ENCODE data around the gene NUCKS1. TPM values are rescaled to one million over a fixed set of nuclear protein-coding genes. Genes with fewer than 3 reads are reported as not detected.

Gene NUCKS1
- total RNA-seq, 4 donors from 2014 or later, result 48.7 to 73.0 (median 60.3) TPM

DNA sequence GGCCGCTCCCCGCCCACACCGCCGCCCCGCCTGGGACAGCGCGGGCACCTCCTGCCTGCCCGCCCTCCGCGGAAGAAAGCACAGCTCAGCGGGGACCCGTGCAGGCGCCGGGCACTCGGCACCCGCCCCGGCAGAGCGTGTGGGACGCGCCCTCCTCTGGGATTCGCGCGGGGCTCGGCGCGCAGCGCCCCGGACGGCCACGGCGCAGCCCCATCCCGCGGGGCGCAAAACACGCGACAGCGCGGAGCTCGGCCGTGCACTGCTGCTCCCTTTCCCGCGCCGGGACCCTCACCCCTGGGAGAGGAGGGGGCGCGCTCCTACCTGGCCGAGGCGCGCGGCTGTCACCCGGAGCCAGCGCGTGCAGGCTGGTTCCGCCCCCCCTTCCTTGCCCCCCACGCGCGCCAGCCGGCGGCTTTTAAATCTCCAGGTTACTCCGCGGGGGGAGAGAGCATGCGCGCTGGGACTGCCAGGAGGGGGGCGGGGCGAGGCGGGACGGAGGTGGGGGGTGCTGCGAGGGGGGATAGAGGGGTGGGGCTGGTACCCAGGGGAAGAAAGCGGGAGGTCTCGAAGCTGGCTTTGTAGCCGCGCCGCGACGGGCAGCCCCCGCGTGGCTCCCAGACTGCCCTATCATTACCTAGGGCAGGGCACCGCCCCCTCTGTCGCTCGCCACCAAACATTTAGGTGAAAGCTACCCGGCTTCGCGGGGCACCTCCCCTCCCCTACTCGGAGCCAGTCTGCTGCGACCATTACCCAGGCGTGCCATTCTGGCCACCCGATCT is 69.7 kb downstream of the NUCKS1 start, which contains the start of gene SLC45A3:
TSS of gene SLC45A3 (minus strand) at position 437 of the 779 bp plus-strand sequence. CDS start 15,853 bp downstream, outside the sequence.
- 4% methylated on average over 31 of the region's 86 CpGs for WGBS
- TF ChIP-seq POLR2A (IDR thresholded peaks at IDR 0.05) (no peak), EP300 (IDR thresholded peaks at IDR 0.05) (no peak), POLR2AphosphoS5 (IDR thresholded peaks at IDR 0.05) (no peak)
- TF ChIP-seq, protein P1, sequence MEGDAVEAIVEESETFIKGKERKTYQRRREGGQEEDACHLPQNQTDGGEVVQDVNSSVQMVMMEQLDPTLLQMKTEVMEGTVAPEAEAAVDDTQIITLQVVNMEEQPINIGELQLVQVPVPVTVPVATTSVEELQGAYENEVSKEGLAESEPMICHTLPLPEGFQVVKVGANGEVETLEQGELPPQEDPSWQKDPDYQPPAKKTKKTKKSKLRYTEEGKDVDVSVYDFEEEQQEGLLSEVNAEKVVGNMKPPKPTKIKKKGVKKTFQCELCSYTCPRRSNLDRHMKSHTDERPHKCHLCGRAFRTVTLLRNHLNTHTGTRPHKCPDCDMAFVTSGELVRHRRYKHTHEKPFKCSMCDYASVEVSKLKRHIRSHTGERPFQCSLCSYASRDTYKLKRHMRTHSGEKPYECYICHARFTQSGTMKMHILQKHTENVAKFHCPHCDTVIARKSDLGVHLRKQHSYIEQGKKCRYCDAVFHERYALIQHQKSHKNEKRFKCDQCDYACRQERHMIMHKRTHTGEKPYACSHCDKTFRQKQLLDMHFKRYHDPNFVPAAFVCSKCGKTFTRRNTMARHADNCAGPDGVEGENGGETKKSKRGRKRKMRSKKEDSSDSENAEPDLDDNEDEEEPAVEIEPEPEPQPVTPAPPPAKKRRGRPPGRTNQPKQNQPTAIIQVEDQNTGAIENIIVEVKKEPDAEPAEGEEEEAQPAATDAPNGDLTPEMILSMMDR (IDR thresholded peaks at IDR 0.05), result no peak
- peak within 1 kb of the TSS; percentile 84 for H3K4me3 ChIP-seq
- no peaks in the 10 kb centered on the region for H3K9me3 ChIP-seq
- H3K27ac ChIP-seq, result peak within 1 kb of the TSS; percentile 51
- H3K27me3 ChIP-seq, result no peaks in the 10 kb centered on the region
- H3K4me1 ChIP-seq, result peaks cover 31% of the 10 kb centered on the region
- H3K36me3 ChIP-seq, result no peaks in the 10 kb centered on the region
- DNase-seq (ENCODE audit: low spot score in 2 of 2), result no peak

DNA sequence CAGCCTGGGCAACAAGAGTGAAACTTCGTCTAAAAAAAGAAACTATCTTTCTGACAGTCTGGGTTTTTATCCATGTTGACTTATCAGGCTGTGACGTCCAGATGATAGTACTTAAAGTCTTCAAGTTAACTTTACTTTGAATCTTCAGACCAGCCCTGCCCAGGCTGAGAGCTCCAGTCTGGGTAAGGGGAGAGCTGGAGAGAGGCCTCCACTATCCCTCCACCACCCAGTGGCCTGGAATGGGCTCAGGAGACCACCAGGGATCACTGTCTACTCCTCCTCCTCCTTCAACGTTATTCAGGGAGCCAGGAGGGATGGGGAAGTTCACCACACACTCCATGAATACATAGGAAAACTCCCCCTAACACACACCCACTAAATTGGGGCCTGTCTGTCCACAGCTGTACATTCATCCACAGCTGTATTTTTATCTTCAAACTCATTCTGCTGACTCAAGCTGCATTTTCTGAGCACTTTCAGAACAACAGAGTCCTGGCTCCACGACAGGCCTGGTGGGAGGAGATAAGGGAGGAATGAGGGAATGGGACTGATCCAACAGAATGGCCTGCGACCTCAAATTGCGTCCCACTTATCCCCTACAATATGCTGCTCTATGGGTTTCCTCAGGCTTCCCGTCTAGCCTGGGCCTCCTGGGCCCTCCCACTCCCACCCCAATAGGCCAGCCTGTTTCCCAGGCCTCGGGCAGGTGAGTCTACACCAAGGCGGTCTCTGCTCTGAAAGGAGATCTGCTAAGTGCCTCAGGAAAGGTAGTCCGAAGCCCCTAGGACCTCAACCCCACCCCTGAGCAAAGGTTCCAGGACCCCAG is 71.5 kb downstream of the NUCKS1 start:
- peak overlapping the region; percentile 84 for H3K4me3 ChIP-seq

DNA sequence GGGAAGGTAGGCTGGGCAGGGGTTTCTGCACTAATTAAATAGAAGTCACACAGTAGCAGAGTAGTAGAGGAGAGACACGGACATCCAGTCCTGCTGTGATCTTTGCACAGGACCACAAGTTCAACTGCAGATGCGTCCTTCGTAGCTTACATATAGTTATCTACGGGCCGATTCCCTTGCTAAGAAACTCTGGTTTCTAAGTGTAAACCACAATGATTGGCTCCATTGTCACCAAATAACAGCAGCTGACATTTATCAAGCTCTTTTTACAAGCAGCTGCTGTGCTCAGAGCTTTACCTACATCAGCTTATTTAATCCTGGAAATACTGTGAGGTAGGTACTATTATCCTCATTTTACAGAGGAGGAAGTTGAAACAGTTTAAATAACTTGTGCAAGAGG is 72.8 kb downstream of the NUCKS1 start:
- Histone ChIP-seq H3K4me3 (no peak overlapping the region), H3K4me1 (peaks cover 31% of the 10 kb centered on the region), H3K27me3 (no peaks in the 10 kb centered on the region), H3K36me3 (no peaks in the 10 kb centered on the region), H3K9me3 (no peaks in the 10 kb centered on the region), H3K27ac (no peak overlapping the region)
- DNase-seq (ENCODE audit: low spot score in 2 of 2), result no peak
- WGBS, result 91% methylated on average over 5 of the region's 5 CpGs
- TF ChIP-seq, protein P1 (IDR thresholded peaks at IDR 0.05), result no peak
- no peak for TF ChIP-seq POLR2A (IDR thresholded peaks at IDR 0.05)
- no peak for TF ChIP-seq EP300 (IDR thresholded peaks at IDR 0.05)
- TF ChIP-seq POLR2AphosphoS5 (IDR thresholded peaks at IDR 0.05), result no peak

More for the DNA sequence above, 71.5 kb downstream of the NUCKS1 start:
- no peaks in the 10 kb centered on the region for H3K27me3 ChIP-seq
- no peaks in the 10 kb centered on the region for H3K36me3 ChIP-seq
- no peak for DNase-seq (ENCODE audit: low spot score in 2 of 2)
- peaks cover 31% of the 10 kb centered on the region for H3K4me1 ChIP-seq
- WGBS, result 76% methylated on average over 10 of the region's 10 CpGs
- TF ChIP-seq EP300 (IDR thresholded peaks at IDR 0.05) (no peak), POLR2AphosphoS5 (IDR thresholded peaks at IDR 0.05) (no peak), POLR2A (IDR thresholded peaks at IDR 0.05) (no peak)
- TF ChIP-seq, protein P1 (IDR thresholded peaks at IDR 0.05), result no peak
- H3K9me3 ChIP-seq, result no peaks in the 10 kb centered on the region
- H3K27ac ChIP-seq, result no peak overlapping the region

GRCh38 chr1:205676597-205676996 is 73.4 kb downstream of the NUCKS1 start:
- no peaks in the 10 kb centered on the region for H3K27me3 ChIP-seq
- no peaks in the 10 kb centered on the region for H3K36me3 ChIP-seq
- TF ChIP-seq EP300 (IDR thresholded peaks at IDR 0.05), result no peak
- TF ChIP-seq, protein P1 (IDR thresholded peaks at IDR 0.05), result no peak
- no peak for TF ChIP-seq POLR2A (IDR thresholded peaks at IDR 0.05)
- no peak for TF ChIP-seq POLR2AphosphoS5 (IDR thresholded peaks at IDR 0.05)
- no peak for DNase-seq (ENCODE audit: low spot score in 2 of 2)
- no peak overlapping the region for H3K27ac ChIP-seq
- no peaks in the 10 kb centered on the region for H3K9me3 ChIP-seq
- WGBS, result 44% methylated on average over 3 of the region's 3 CpGs
- H3K4me3 ChIP-seq, result no peak overlapping the region
- peaks cover 31% of the 10 kb centered on the region for H3K4me1 ChIP-seq

GRCh38 chr1:205676002-205676401 is 74.0 kb downstream of the NUCKS1 start:
- Histone ChIP-seq H3K4me1 (peaks cover 27% of the 10 kb centered on the region), H3K36me3 (no peaks in the 10 kb centered on the region), H3K4me3 (no peak overlapping the region), H3K9me3 (no peaks in the 10 kb centered on the region), H3K27me3 (no peaks in the 10 kb centered on the region), H3K27ac (no peak overlapping the region)
- TF ChIP-seq, protein P1 (IDR thresholded peaks at IDR 0.05), result no peak
- TF ChIP-seq EP300 (IDR thresholded peaks at IDR 0.05) (no peak), POLR2AphosphoS5 (IDR thresholded peaks at IDR 0.05) (no peak), POLR2A (IDR thresholded peaks at IDR 0.05) (no peak)
- no peak for DNase-seq (ENCODE audit: low spot score in 2 of 2)
- WGBS, result 94% methylated on average over 5 of the region's 5 CpGs
